GM23338 (cell line): ENCODE measurements around the gene TMX3.

Experiments used
- JUNB ChIP-seq: IDR thresholded peaks from one replicate; pipeline ENCODE4 v1.6.1; 2016; ENCODE audit warnings: antibody characterized with exemption; ENCODE audit not compliant: unreplicated experiment
- TF ChIP-seq, protein P1 (sequence below): fragments of 250-450 bp; sonication (Bioruptor Pico); IDR thresholded peaks from 2 replicates; pipeline ENCODE4 v1.5.0; 2020; ENCODE audit warnings: mild to moderate bottlenecking, moderate library complexity

DNA sequence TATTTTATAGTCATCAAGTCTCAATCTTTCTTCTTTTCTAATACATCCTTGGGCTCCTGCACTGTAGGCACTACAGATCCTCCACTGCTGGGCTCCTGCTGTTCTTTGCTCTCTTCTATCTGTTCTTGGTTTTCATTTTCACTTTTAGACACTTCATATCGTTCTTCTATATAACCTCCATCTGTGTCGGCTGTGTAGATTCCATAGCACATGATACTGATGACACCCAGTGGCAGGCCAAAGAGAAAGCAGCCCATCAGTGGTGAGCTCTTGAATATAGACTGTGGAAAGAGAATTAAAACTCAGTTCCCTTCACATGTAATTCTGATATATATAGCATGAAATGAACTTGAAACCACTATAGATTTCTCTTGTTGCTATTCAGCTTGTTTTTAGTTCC is 38.0 kb downstream of the TMX3 start:
- no peak for TF ChIP-seq JUNB
- TF ChIP-seq, protein P1, sequence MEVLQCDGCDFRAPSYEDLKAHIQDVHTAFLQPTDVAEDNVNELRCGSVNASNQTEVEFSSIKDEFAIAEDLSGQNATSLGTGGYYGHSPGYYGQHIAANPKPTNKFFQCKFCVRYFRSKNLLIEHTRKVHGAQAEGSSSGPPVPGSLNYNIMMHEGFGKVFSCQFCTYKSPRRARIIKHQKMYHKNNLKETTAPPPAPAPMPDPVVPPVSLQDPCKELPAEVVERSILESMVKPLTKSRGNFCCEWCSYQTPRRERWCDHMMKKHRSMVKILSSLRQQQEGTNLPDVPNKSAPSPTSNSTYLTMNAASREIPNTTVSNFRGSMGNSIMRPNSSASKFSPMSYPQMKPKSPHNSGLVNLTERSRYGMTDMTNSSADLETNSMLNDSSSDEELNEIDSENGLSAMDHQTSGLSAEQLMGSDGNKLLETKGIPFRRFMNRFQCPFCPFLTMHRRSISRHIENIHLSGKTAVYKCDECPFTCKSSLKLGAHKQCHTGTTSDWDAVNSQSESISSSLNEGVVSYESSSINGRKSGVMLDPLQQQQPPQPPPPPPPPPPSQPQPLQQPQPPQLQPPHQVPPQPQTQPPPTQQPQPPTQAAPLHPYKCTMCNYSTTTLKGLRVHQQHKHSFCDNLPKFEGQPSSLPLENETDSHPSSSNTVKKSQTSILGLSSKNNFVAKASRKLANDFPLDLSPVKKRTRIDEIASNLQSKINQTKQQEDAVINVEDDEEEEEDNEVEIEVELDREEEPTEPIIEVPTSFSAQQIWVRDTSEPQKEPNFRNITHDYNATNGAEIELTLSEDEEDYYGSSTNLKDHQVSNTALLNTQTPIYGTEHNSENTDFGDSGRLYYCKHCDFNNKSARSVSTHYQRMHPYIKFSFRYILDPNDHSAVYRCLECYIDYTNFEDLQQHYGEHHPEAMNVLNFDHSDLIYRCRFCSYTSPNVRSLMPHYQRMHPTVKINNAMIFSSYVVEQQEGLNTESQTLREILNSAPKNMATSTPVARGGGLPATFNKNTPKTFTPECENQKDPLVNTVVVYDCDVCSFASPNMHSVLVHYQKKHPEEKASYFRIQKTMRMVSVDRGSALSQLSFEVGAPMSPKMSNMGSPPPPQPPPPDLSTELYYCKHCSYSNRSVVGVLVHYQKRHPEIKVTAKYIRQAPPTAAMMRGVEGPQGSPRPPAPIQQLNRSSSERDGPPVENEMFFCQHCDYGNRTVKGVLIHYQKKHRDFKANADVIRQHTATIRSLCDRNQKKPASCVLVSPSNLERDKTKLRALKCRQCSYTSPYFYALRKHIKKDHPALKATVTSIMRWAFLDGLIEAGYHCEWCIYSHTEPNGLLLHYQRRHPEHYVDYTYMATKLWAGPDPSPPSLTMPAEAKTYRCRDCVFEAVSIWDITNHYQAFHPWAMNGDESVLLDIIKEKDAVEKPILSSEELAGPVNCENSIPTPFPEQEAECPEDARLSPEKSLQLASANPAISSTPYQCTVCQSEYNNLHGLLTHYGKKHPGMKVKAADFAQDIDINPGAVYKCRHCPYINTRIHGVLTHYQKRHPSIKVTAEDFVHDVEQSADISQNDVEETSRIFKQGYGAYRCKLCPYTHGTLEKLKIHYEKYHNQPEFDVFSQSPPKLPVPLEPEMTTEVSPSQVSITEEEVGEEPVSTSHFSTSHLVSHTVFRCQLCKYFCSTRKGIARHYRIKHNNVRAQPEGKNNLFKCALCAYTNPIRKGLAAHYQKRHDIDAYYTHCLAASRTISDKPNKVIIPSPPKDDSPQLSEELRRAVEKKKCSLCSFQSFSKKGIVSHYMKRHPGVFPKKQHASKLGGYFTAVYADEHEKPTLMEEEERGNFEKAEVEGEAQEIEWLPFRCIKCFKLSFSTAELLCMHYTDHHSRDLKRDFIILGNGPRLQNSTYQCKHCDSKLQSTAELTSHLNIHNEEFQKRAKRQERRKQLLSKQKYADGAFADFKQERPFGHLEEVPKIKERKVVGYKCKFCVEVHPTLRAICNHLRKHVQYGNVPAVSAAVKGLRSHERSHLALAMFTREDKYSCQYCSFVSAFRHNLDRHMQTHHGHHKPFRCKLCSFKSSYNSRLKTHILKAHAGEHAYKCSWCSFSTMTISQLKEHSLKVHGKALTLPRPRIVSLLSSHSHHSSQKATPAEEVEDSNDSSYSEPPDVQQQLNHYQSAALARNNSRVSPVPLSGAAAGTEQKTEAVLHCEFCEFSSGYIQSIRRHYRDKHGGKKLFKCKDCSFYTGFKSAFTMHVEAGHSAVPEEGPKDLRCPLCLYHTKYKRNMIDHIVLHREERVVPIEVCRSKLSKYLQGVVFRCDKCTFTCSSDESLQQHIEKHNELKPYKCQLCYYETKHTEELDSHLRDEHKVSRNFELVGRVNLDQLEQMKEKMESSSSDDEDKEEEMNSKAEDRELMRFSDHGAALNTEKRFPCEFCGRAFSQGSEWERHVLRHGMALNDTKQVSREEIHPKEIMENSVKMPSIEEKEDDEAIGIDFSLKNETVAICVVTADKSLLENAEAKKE (CRISPR knock-in tag): no peak
